MM.1S (cell line): ENCODE measurements around the gene UBE2D4.

Experiments
- DNase-seq: peaks from one replicate; pipeline ENCODE4 v3.0.0-alpha.2; 2015
- H2AFZ ChIP-seq: fragments of 300-600 bp; sonication (generic); 2 replicates; pipeline ENCODE4 v1.6.0; 2016; ENCODE audit warnings: antibody characterized with exemption, low read length
- H3F3A ChIP-seq: fragments of 300-600 bp; sonication (generic); 2 replicates; pipeline ENCODE4 v1.6.1; 2016; ENCODE audit warnings: mild to moderate bottlenecking, antibody characterized with exemption, low read length, moderate library complexity, mixed read lengths; ENCODE audit not compliant: insufficient read depth
- H3K27ac ChIP-seq: fragments of 300-600 bp; sonication (generic); 2 replicates; pipeline ENCODE4 v1.5.1; 2016; ENCODE audit warnings: mild to moderate bottlenecking, low read length
- H3K27me3 ChIP-seq: fragments of 300-600 bp; sonication (generic); replicated peaks from 2 replicates; pipeline ENCODE4 v1.6.0; 2016; ENCODE audit warnings: low read length; ENCODE audit not compliant: insufficient read depth
- H3K36me3 ChIP-seq: fragments of 300-600 bp; sonication (generic); replicated peaks from 2 replicates; pipeline ENCODE4 v1.6.1; 2016; ENCODE audit warnings: mild to moderate bottlenecking, low read length, mixed read lengths; ENCODE audit not compliant: insufficient read depth
- H3K4me1 ChIP-seq: fragments of 300-600 bp; sonication (generic); 2 replicates; pipeline ENCODE4 v1.6.1; 2016; ENCODE audit warnings: low read length, mixed read lengths
- H3K4me2 ChIP-seq: fragments of 300-600 bp; sonication (generic); 2 replicates; pipeline ENCODE4 v1.6.0; 2016; ENCODE audit warnings: low read depth, low read length
- H3K4me3 ChIP-seq: fragments of 300-600 bp; sonication (generic); 2 replicates; pipeline ENCODE4 v1.5.1; 2016; ENCODE audit warnings: low read length, mixed read lengths
- H3K79me2 ChIP-seq: fragments of 300-600 bp; sonication (generic); 2 replicates; pipeline ENCODE4 v1.6.1; 2016; ENCODE audit warnings: mixed run types, low read length, mixed read lengths
- H3K9ac ChIP-seq: fragments of 300-600 bp; sonication (generic); 2 replicates; pipeline ENCODE4 v1.6.1; 2016; ENCODE audit warnings: low read length, mixed read lengths
- H3K9me2 ChIP-seq: fragments of 300-600 bp; sonication (generic); replicated peaks from 2 replicates; pipeline ENCODE4 v1.6.1; 2016; ENCODE audit warnings: mild to moderate bottlenecking, low read length, mixed read lengths; ENCODE audit not compliant: insufficient read depth
- H3K9me3 ChIP-seq: fragments of 300-600 bp; sonication (generic); replicated peaks from 2 replicates; pipeline ENCODE4 v1.6.1; 2016; ENCODE audit warnings: mild to moderate bottlenecking, low read length, mixed read lengths; ENCODE audit not compliant: insufficient read depth
- H4K20me1 ChIP-seq: fragments of 300-600 bp; sonication (generic); 2 replicates; pipeline ENCODE4 v1.6.1; 2016; ENCODE audit warnings: mild to moderate bottlenecking, low read length, moderate library complexity, mixed read lengths; ENCODE audit not compliant: insufficient read depth
- CTCF ChIP-seq: fragments of 300-600 bp; sonication (generic); IDR thresholded peaks from 2 replicates; pipeline ENCODE4 v1.5.1; 2016; ENCODE audit warnings: antibody characterized with exemption, low read length, mixed read lengths
- EZH2 ChIP-seq: fragments of 300-600 bp; sonication (generic); optimal IDR thresholded peaks from 2 replicates; pipeline ENCODE3; 2017; ENCODE audit warnings: low read depth, mild to moderate bottlenecking, antibody characterized with exemption, low read length, mixed read lengths
- EZH2phosphoT487 ChIP-seq: fragments of 300-600 bp; sonication (generic); IDR thresholded peaks from 2 replicates; pipeline ENCODE4 v1.6.1; 2018; ENCODE audit warnings: antibody characterized with exemption, low read length

Gene UBE2D4

GRCh38 chr7:43933902-43934560 lies 7.8 kb downstream of the UBE2D4 start:
- H3F3A ChIP-seq: no peaks in the 10 kb centered on the region; the same call in 1 of the 2 replicates
- DNase-seq: no peak
- no peaks in the 10 kb centered on the region for H3K9me3 ChIP-seq
- TF ChIP-seq CTCF: no peak
- TF ChIP-seq EZH2phosphoT487: no peak
- TF ChIP-seq EZH2: no peak
- no peaks in the 10 kb centered on the region for H4K20me1 ChIP-seq
- no peak overlapping the region for H3K4me3 ChIP-seq
- H3K36me3 ChIP-seq: no peaks in the 10 kb centered on the region
- no peak overlapping the region for H3K4me2 ChIP-seq
- H3K79me2 ChIP-seq: no peaks in the 10 kb centered on the region
- H3K4me1 ChIP-seq: no peaks in the 10 kb centered on the region
- no peak overlapping the region for H3K9ac ChIP-seq
- no peaks in the 10 kb centered on the region for H3K9me2 ChIP-seq
- H3K27me3 ChIP-seq: no peaks in the 10 kb centered on the region
- H2AFZ ChIP-seq: no peak overlapping the region
- H3K27ac ChIP-seq: no peak overlapping the region

- Histone ChIP-seq H3K4me3 (no peak overlapping the region), H3K27ac (no peak overlapping the region), H3K79me2 (no peaks in the 10 kb centered on the region), H3F3A (no peaks in the 10 kb centered on the region), H3K9ac (no peak overlapping the region), H3K36me3 (no peaks in the 10 kb centered on the region), H3K4me2 (no peak overlapping the region), H3K27me3 (no peaks in the 10 kb centered on the region), H3K4me1 (no peaks in the 10 kb centered on the region), H3K9me2 (no peaks in the 10 kb centered on the region), H2AFZ (no peak overlapping the region), H4K20me1 (no peaks in the 10 kb centered on the region), H3K9me3 (no peaks in the 10 kb centered on the region)
- no peak for DNase-seq
- TF ChIP-seq CTCF: no peak
These were observed 11.2 kb downstream of the UBE2D4 start for GRCh38 chr7:43937444-43937843.

GRCh38 chr7:43938892-43939482 lies 12.8 kb downstream of the UBE2D4 start:
- Histone ChIP-seq H3K4me3 (no peak overlapping the region), H3K79me2 (no peaks in the 10 kb centered on the region), H2AFZ (no peak overlapping the region), H4K20me1 (no peaks in the 10 kb centered on the region), H3K4me2 (no peak overlapping the region), H3K9me3 (no peaks in the 10 kb centered on the region), H3F3A (no peaks in the 10 kb centered on the region), H3K9ac (no peak overlapping the region), H3K9me2 (no peaks in the 10 kb centered on the region), H3K27me3 (no peaks in the 10 kb centered on the region), H3K36me3 (no peaks in the 10 kb centered on the region), H3K4me1 (no peaks in the 10 kb centered on the region), H3K27ac (no peak overlapping the region)
- DNase-seq: no peak
- TF ChIP-seq EZH2: no peak
- TF ChIP-seq CTCF: no peak
- TF ChIP-seq EZH2phosphoT487: no peak
